Neural cell (in vitro differentiated cells): ENCODE results near the gene CARS1.

Source experiments
- CTCF ChIP-seq: fragments of 450-650 bp; IDR thresholded peaks from 2 replicates; pipeline ENCODE4 v1.5.1; 2014; ENCODE audit warnings: antibody characterized with exemption, mild to moderate bottlenecking, moderate library complexity; ENCODE audit not compliant: poor library complexity, severe bottlenecking
- EP300 ChIP-seq: fragments of 450-650 bp; conservative IDR thresholded peaks from 2 replicates; pipeline ENCODE4 v1.6.1; 2014; ENCODE audit warnings: antibody characterized with exemption, mild to moderate bottlenecking, moderate library complexity; ENCODE audit not compliant: poor library complexity, severe bottlenecking
- EZH2 ChIP-seq: fragments of 200-600, 300-800 bp; shearing (Covaris generic), sonication (generic); IDR thresholded peaks from 2 replicates; pipeline ENCODE4 v1.6.1; 2014; ENCODE audit warnings: antibody characterized with exemption, low read length, borderline replicate concordance, mild to moderate bottlenecking; ENCODE audit not compliant: insufficient read depth, poor library complexity, severe bottlenecking
- POLR2AphosphoS5 ChIP-seq: IDR thresholded peaks from 2 replicates; pipeline ENCODE4 v1.6.1; 2012
- RAD21 ChIP-seq: fragments of 450-650 bp; conservative IDR thresholded peaks from 2 replicates; pipeline ENCODE4 v1.6.1; 2014; ENCODE audit warnings: antibody characterized with exemption, mild to moderate bottlenecking, moderate library complexity
- SMC3 ChIP-seq: fragments of 450-650 bp; conservative IDR thresholded peaks from 2 replicates; pipeline ENCODE4 v1.6.1; 2014; ENCODE audit warnings: antibody characterized with exemption, mild to moderate bottlenecking, moderate library complexity; ENCODE audit not compliant: poor library complexity
- TAF1 ChIP-seq: IDR thresholded peaks from 2 replicates; pipeline ENCODE4 v1.6.1; 2012; ENCODE audit warnings: low read depth
- TF ChIP-seq, protein P1 (sequence below): IDR thresholded peaks from 2 replicates; pipeline ENCODE4 v1.6.1; 2012; ENCODE audit warnings: borderline replicate concordance

DNA sequence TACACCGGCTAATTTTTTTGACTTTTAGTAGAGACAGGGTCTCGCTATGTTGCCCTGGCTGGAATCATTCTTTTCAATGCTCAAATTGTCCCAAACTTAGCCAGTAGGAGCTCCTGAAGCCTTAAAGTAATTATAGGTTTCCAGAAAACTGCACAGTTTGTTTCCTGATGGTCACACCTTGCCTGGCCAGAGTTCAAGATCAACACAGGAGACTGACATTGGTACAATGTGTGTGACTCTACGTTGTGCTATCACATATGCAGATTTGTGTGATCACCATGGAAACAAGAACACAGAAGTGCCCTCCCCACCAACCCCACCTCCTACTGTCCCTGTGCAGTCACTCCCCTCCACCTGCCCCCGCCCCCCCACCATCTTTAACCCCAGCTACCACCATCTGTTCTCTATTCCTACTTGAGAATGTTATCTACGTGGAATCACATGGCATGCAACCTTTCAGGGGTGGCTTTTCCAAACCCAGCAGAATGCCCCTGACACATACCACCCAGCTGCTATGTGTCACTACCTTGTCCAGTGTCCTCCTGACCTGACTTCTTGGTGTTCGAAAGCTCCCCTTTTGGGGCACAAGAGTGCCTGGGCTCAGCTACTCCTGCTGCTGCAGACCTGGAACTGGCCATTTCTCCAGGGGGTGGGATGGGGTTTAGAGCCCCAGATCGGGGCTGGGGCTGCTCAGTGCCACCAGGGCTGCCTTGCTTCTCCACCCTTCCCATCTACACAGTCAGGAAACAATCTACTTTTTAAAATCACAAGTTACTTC is 59.0 kb downstream of the CARS1 start:
- TF ChIP-seq CTCF (no peak), POLR2AphosphoS5 (no peak), EZH2 (no peak), EP300 (no peak), TAF1 (no peak), SMC3 (no peak), RAD21 (no peak)
- TF ChIP-seq, protein P1, sequence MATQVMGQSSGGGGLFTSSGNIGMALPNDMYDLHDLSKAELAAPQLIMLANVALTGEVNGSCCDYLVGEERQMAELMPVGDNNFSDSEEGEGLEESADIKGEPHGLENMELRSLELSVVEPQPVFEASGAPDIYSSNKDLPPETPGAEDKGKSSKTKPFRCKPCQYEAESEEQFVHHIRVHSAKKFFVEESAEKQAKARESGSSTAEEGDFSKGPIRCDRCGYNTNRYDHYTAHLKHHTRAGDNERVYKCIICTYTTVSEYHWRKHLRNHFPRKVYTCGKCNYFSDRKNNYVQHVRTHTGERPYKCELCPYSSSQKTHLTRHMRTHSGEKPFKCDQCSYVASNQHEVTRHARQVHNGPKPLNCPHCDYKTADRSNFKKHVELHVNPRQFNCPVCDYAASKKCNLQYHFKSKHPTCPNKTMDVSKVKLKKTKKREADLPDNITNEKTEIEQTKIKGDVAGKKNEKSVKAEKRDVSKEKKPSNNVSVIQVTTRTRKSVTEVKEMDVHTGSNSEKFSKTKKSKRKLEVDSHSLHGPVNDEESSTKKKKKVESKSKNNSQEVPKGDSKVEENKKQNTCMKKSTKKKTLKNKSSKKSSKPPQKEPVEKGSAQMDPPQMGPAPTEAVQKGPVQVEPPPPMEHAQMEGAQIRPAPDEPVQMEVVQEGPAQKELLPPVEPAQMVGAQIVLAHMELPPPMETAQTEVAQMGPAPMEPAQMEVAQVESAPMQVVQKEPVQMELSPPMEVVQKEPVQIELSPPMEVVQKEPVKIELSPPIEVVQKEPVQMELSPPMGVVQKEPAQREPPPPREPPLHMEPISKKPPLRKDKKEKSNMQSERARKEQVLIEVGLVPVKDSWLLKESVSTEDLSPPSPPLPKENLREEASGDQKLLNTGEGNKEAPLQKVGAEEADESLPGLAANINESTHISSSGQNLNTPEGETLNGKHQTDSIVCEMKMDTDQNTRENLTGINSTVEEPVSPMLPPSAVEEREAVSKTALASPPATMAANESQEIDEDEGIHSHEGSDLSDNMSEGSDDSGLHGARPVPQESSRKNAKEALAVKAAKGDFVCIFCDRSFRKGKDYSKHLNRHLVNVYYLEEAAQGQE = no peak
